IMR-90 (cell line): ENCODE measurements around the gene GNG2. TPM values are rescaled to one million over a fixed set of nuclear protein-coding genes. Genes with fewer than 3 reads are reported as not detected.

Experiments
- ATAC-seq: fragments of 200-7000 bp; cut with Tn5 transposase; 2 replicates; pipeline ENCODE4 v1.9.1; 2020; ENCODE audit warnings: low read depth, mild to moderate bottlenecking, moderate library complexity
- BruUV-seq: library from RNA; stranded (reverse); fragments of 400-500 nt; replicated peaks from 2 replicates; lab custom pipeline; 2021; lab: Mats Ljungman, UMichigan
- CTCF ChIA-PET: fragments of 300-600 bp; formaldehyde crosslinking; extraction: SDS; loops from one replicate; lab custom pipeline; 2021; ENCODE audit warnings: antibody characterized with exemption; lab: Yijun Ruan, JAX
- POLR2A ChIA-PET: fragments of 300-600 bp; sonication (Branson Sonifier 250); formaldehyde crosslinking; loops from one replicate; lab custom pipeline; 2022; ENCODE audit warnings: antibody characterized with exemption; ENCODE audit not compliant: unreplicated experiment; lab: Charles Lee
- DNase-seq: peaks from one replicate; pipeline ENCODE4 v3.0.0; 2013
- H2AFZ ChIP-seq: replicated peaks from 2 replicates; pipeline ENCODE3; 2013; ENCODE audit warnings: low read length, mild to moderate bottlenecking; ENCODE audit not compliant: poor library complexity
- H2AK5ac ChIP-seq: 2 replicates; pipeline ENCODE4 v1.6.1; 2013; ENCODE audit warnings: low read depth, low read length, inconsistent platforms
- H2AK9ac ChIP-seq: replicated peaks from 2 replicates; pipeline ENCODE3; 2013; ENCODE audit warnings: mild to moderate bottlenecking, low read depth, low read length, moderate library complexity; ENCODE audit not compliant: poor library complexity
- H2BK120ac ChIP-seq: 2 replicates; pipeline ENCODE4 v1.6.1; 2013; ENCODE audit warnings: low read depth, low read length, inconsistent platforms
- H2BK15ac ChIP-seq: 3 replicates; pipeline ENCODE4 v1.6.1; 2013; ENCODE audit warnings: low read depth, low read length, inconsistent platforms
- H2BK20ac ChIP-seq: 2 replicates; pipeline ENCODE4 v1.6.1; 2013; ENCODE audit warnings: low read depth, mild to moderate bottlenecking, inconsistent platforms, low read length, moderate library complexity
- H2BK5ac ChIP-seq: 2 replicates; pipeline ENCODE4 v1.6.1; 2013; ENCODE audit warnings: mild to moderate bottlenecking, low read depth, low read length, inconsistent platforms; ENCODE audit not compliant: poor library complexity, severe bottlenecking
- H3K14ac ChIP-seq: replicated peaks from 2 replicates; pipeline ENCODE4 v1.6.1; 2013; ENCODE audit warnings: low read depth, low read length, inconsistent platforms
- H3K18ac ChIP-seq: 2 replicates; pipeline ENCODE4 v1.6.1; 2013; ENCODE audit warnings: low read depth, low read length, control low read depth
- H3K23ac ChIP-seq: 2 replicates; pipeline ENCODE4 v1.6.1; 2013; ENCODE audit warnings: low read depth, low read length, inconsistent platforms
- H3K27ac ChIP-seq: 2 replicates; pipeline ENCODE4 v1.5.1; 2013; ENCODE audit warnings: mild to moderate bottlenecking, control low read depth, low read length; ENCODE audit not compliant: insufficient read depth
- H3K27me3 ChIP-seq: 2 replicates; pipeline ENCODE4 v1.6.1; 2013; ENCODE audit warnings: low read length; ENCODE audit not compliant: control insufficient read depth, insufficient read depth
- H3K36me3 ChIP-seq: 2 replicates; pipeline ENCODE4 v1.6.1; 2013; ENCODE audit warnings: low read length, mixed read lengths; ENCODE audit not compliant: control insufficient read depth, insufficient read depth
- H3K4ac ChIP-seq: 2 replicates; pipeline ENCODE4 v1.6.1; 2013; ENCODE audit warnings: low read depth, low read length, inconsistent platforms
- H3K4me1 ChIP-seq: 2 replicates; pipeline ENCODE4 v1.6.1; 2013; ENCODE audit warnings: low read length, mixed read lengths; ENCODE audit not compliant: control insufficient read depth, insufficient read depth
- H3K4me2 ChIP-seq: 2 replicates; pipeline ENCODE4 v1.6.1; 2013; ENCODE audit warnings: low read depth, mild to moderate bottlenecking, control low read depth, low read length, moderate library complexity
- H3K4me3 ChIP-seq: 2 replicates; pipeline ENCODE4 v1.5.1; 2013; ENCODE audit warnings: low read depth, mild to moderate bottlenecking, control low read depth, low read length, moderate library complexity; ENCODE audit not compliant: insufficient read depth
- H3K56ac ChIP-seq: 2 replicates; pipeline ENCODE4 v1.6.1; 2013; ENCODE audit warnings: low read length, inconsistent platforms; ENCODE audit not compliant: insufficient read depth; ENCODE audit errors: extremely low read depth
- H3K79me1 ChIP-seq, 2 experiments: 2 replicates each; pipeline ENCODE4 v1.6.1; 2013; ENCODE audit warnings: low read length in 2 of 2, inconsistent platforms in 1 of 2, low read depth in 1 of 2
- H3K9ac ChIP-seq: 2 replicates; pipeline ENCODE4 v1.6.1; 2013; ENCODE audit warnings: low read depth, low read length, control low read depth
- H3K9me1 ChIP-seq: 2 replicates; pipeline ENCODE4 v1.6.1; 2013; ENCODE audit warnings: low read length, inconsistent platforms; ENCODE audit not compliant: insufficient read depth
- H3K9me3 ChIP-seq: 2 replicates; pipeline ENCODE4 v1.6.1; 2013; ENCODE audit warnings: low read length; ENCODE audit not compliant: control insufficient read depth, insufficient read depth
- H4K20me1 ChIP-seq: 2 replicates; pipeline ENCODE4 v1.6.1; 2013; ENCODE audit warnings: low read length, inconsistent platforms; ENCODE audit not compliant: insufficient read depth
- H4K5ac ChIP-seq: 2 replicates; pipeline ENCODE4 v1.6.1; 2013; ENCODE audit warnings: mild to moderate bottlenecking, low read depth, low read length, control low read depth
- H4K8ac ChIP-seq, 2 experiments: 2 replicates each; pipeline ENCODE4 v1.6.1; 2013; ENCODE audit warnings: low read depth in 2 of 2, low read length in 2 of 2, control low read depth in 1 of 2, inconsistent platforms in 1 of 2
- H4K91ac ChIP-seq: 2 replicates; pipeline ENCODE4 v1.6.1; 2013; ENCODE audit warnings: low read depth, low read length, inconsistent platforms; ENCODE audit not compliant: insufficient read depth
- BHLHE40 ChIP-seq: fragments of 150-350 bp; IDR thresholded peaks from 2 replicates; pipeline ENCODE4 v1.6.1; 2016; ENCODE audit warnings: mild to moderate bottlenecking, low read depth, low read length
- CEBPB ChIP-seq: IDR thresholded peaks from 2 replicates; pipeline ENCODE4 v1.6.1; 2012; ENCODE audit warnings: low read depth, low read length, improper control_type of control experiment
- CHD1 ChIP-seq: IDR thresholded peaks from 2 replicates; pipeline ENCODE4 v1.6.1; 2012; ENCODE audit warnings: low read depth, low read length, improper control_type of control experiment
- CTCF ChIP-seq: conservative IDR thresholded peaks from 2 replicates; pipeline ENCODE4 v1.5.1; 2012; ENCODE audit warnings: mild to moderate bottlenecking, low read depth, low read length, improper control_type of control experiment
- FOS ChIP-seq: fragments of 150-350 bp; IDR thresholded peaks from 2 replicates; pipeline ENCODE4 v1.6.1; 2016; ENCODE audit warnings: low read depth, low read length
- MAFK ChIP-seq: IDR thresholded peaks from 2 replicates; pipeline ENCODE4 v1.6.1; 2012; ENCODE audit warnings: low read depth, low read length, improper control_type of control experiment
- MAZ ChIP-seq: IDR thresholded peaks from 2 replicates; pipeline ENCODE4 v1.6.1; 2012; ENCODE audit warnings: low read depth, mild to moderate bottlenecking, low read length, improper control_type of control experiment, moderate library complexity, borderline replicate concordance
- MXI1 ChIP-seq: IDR thresholded peaks from 2 replicates; pipeline ENCODE4 v1.6.1; 2012; ENCODE audit warnings: low read depth, mild to moderate bottlenecking, low read length, moderate library complexity, borderline replicate concordance
- NFE2L2 ChIP-seq: fragments of 150-350 bp; IDR thresholded peaks from 2 replicates; pipeline ENCODE4 v1.6.1; 2016; ENCODE audit warnings: low read depth, mild to moderate bottlenecking, low read length
- POLR2A ChIP-seq: IDR thresholded peaks from 2 replicates; pipeline ENCODE4 v1.6.1; 2012; ENCODE audit warnings: mild to moderate bottlenecking, low read depth, low read length
- RAD21 ChIP-seq: IDR thresholded peaks from 2 replicates; pipeline ENCODE4 v1.6.1; 2012; ENCODE audit warnings: low read length, improper control_type of control experiment
- RCOR1 ChIP-seq: IDR thresholded peaks from 2 replicates; pipeline ENCODE4 v1.6.1; 2012; ENCODE audit warnings: mild to moderate bottlenecking, low read length, improper control_type of control experiment; ENCODE audit not compliant: insufficient replicate concordance
- RFX5 ChIP-seq: IDR thresholded peaks from 2 replicates; pipeline ENCODE4 v1.8.0; 2012; ENCODE audit warnings: low read depth, mild to moderate bottlenecking, low read length, moderate library complexity
- SMC3 ChIP-seq: fragments of 150-350 bp; IDR thresholded peaks from 2 replicates; pipeline ENCODE4 v1.6.1; 2016; ENCODE audit warnings: low read depth, mild to moderate bottlenecking, antibody characterized with exemption, low read length, moderate library complexity
- WGBS, 2 experiments: methylation state at CpG; one replicate each; pipeline versions ENCODE4 v1.1.5 to v1.1.7; 2013; ENCODE audit warnings: missing lambda C conversion rate in 2 of 2; ENCODE audit not compliant: insufficient read length in 1 of 2; ENCODE audit errors: extremely low coverage in 2 of 2; 5-methylcytosine and 5-hydroxymethylcytosine counted together
- dilution Hi-C: fragments of 300-500 bp; cut with HindIII; formaldehyde crosslinking; loops from one replicate; pipeline ENCODE4 v1.14.3; 2018; ENCODE audit warnings: low sequenced_read_pairs; ENCODE audit not compliant: unreplicated experiment
- in situ Hi-C: fragments of 300-500 bp; cut with MboI; formaldehyde crosslinking; loops from 3 replicates; pipeline ENCODE4 v1.14.3; 2019; ENCODE audit warnings: low sequenced_read_pairs, inconsistent platforms, mixed read lengths
- intact Hi-C: fragments of 100-400 bp; cut with micrococcal nuclease; formaldehyde crosslinking; loops from 2 replicates; pipeline ENCODE4 v1.10.0; 2022
- polyA plus RNA-seq, 3 experiments: library from polyadenylated mRNA; depleted of rRNA; stranded (reverse); fragments of >200 nt; gene quantifications; 2 replicates each; pipeline ENCODE4 v1.2.3, GENCODE V29; 2012; ENCODE audit warnings: low replicate concordance in 1 of 3
- total RNA-seq: library from RNA; depleted of rRNA; stranded (reverse); fragments of >200 nt; gene quantifications from 2 replicates; pipeline ENCODE4 v1.2.3, GENCODE V29; 2012

Gene GNG2
- total and polyA plus RNA-seq, 2 of the 4 experiments (the other 2 are of a cell fraction): 13.1 to 14.6 TPM

GRCh38 chr14:51963286-51963685, 102.9 kb downstream of the GNG2 start:
- dilution Hi-C loops: no loop called here
- ChIA-PET CTCF (interaction anchor here (1.2 kb wide), 1 partner anchor 16 kb away, joined by 3 read pairs; no protein-coding TSS in a partner anchor), POLR2A (no interaction called here)
- Histone ChIP-seq H3K9ac (peak overlapping the region; percentile 61; the same call in 1 of the 2 replicates), H2BK20ac (no peak overlapping the region), H3K79me1 (0 out of 4 replicates have a peak, but pooled peaks cover 0 to 5% of the 10 kb centered on the region in 2 experiments), H3K4me3 (peak overlapping the region; percentile 44; the same call in 1 of the 2 replicates), H3K18ac (peak overlapping the region; percentile 71; the same call in 1 of the 2 replicates), H2AK5ac (no peak overlapping the region), H3K9me3 (peaks cover 5% of the 10 kb centered on the region), H3K4ac (no peak overlapping the region), H3K27ac (peak overlapping the region; percentile 47; the same call in 1 of the 2 replicates), H2BK120ac (peak overlapping the region; percentile 36; the same call in 1 of the 2 replicates), H2BK5ac (peak overlapping the region; percentile 25), H2AFZ (no peak overlapping the region), H4K91ac (no peak overlapping the region), H3K27me3 (no peaks in the 10 kb centered on the region), H3K4me1 (peaks cover 5% of the 10 kb centered on the region; the same call in 1 of the 2 replicates), H2BK15ac (peak overlapping the region; percentile 18; the same call in 1 of the 3 replicates), H4K8ac (peak overlapping the region in 1 of 2 experiments; percentile 51; a peak in 2 of 4 replicates), H3K36me3 (peaks cover 3% of the 10 kb centered on the region; the same call in 1 of the 2 replicates), H4K5ac (peak overlapping the region; percentile 42; the same call in 1 of the 2 replicates), H3K4me2 (peak overlapping the region; percentile 99), H3K56ac (no peak overlapping the region), H3K23ac (0 out of 2 replicates have a peak overlapping the region, but pooled peaks have one; percentile 17), H3K14ac (peak overlapping the region; percentile 48), H4K20me1 (no peaks in the 10 kb centered on the region), H2AK9ac (no peak overlapping the region), H3K9me1 (peaks cover 4% of the 10 kb centered on the region)
- peak; percentile 53 for DNase-seq
- TF ChIP-seq RFX5 (no peak), CEBPB (no peak), MAZ (no peak), NFE2L2 (no peak), MAFK (no peak), RAD21 (no peak), CHD1 (no peak), MXI1 (no peak), RCOR1 (no peak), SMC3 (no peak), POLR2A (no peak), BHLHE40 (no peak), FOS (no peak), CTCF (no peak)
- WGBS, 2 experiments: no CpG with 5 or more reads among the region's 4 CpGs
- in situ Hi-C loops: no loop called here
- no TSS peak for BruUV-seq
- ATAC-seq: peak; percentile 71
- intact Hi-C loops: no loop called here
